HepG2 (cell line): ENCODE data around the gene SYNJ2. TPM values are rescaled to one million over a fixed set of nuclear protein-coding genes. Genes with fewer than 3 reads are reported as not detected.

Experiments used
- ATAC-seq: fragments of 200-7000 bp; cut with Tn5 transposase; 3 replicates; pipeline ENCODE4 v1.9.1; 2020; ENCODE audit warnings: mild to moderate bottlenecking, moderate library complexity
- BruUV-seq: library from RNA; stranded (reverse); fragments of 400-500 nt; replicated peaks from 2 replicates; lab custom pipeline; 2021; lab: Mats Ljungman, UMichigan
- CTCF ChIA-PET: fragments of 300-600 bp; formaldehyde crosslinking; extraction: SDS; loops from one replicate; lab custom pipeline; 2021; ENCODE audit warnings: low total read pairs, inconsistent platforms, low intra/inter-chr PET ratio; lab: Yijun Ruan, JAX
- POLR2A ChIA-PET: fragments of 350-600 bp; sonication (Branson Sonifier 250); formaldehyde crosslinking; loops from one replicate; lab custom pipeline; 2020; ENCODE audit warnings: antibody characterized with exemption, inconsistent platforms; lab: Yijun Ruan, JAX
- DNase-seq: peaks from one replicate; pipeline ENCODE4 v3.0.0-alpha.2; 2015; ENCODE audit warnings: low spot score
- FAIRE-seq: peaks from 3 replicates; lab custom pipeline; 2011; peaks lifted over from hg19 to GRCh38; lab: Jason Lieb, UNC
- H2AFZ ChIP-seq: one replicate; pipeline ENCODE4 v1.6.1; 2011; ENCODE audit warnings: low read length, inconsistent platforms
- H3K27ac ChIP-seq: fragments of 300-600 bp; 3 replicates; pipeline ENCODE4 v1.8.0; 2011; ENCODE audit warnings: mixed run types, mild to moderate bottlenecking, mixed read lengths, low read length, inconsistent platforms; ENCODE audit not compliant: insufficient read depth; ENCODE audit errors: extremely low read length
- H3K27me3 ChIP-seq, 2 experiments: fragments of 200-600 bp in 1 of 2; 2 replicates in 1 of 2; 3 replicates in 1 of 2; pipeline versions ENCODE4 v1.6.0 to v1.8.0; 2011; ENCODE audit warnings: low read length in 2 of 2, mild to moderate bottlenecking in 2 of 2, moderate library complexity in 2 of 2, inconsistent platforms in 1 of 2; ENCODE audit not compliant: insufficient read depth in 2 of 2, control insufficient read depth in 1 of 2
- H3K36me3 ChIP-seq, 2 experiments: fragments of 200-600 bp in 1 of 2; replicated peaks in 1 of 2; 2 replicates in 1 of 2; 3 replicates in 1 of 2; pipeline versions ENCODE4 v1.5.1 to v1.8.0; 2011; ENCODE audit warnings: low read length in 2 of 2, inconsistent platforms in 1 of 2; ENCODE audit not compliant: insufficient read depth in 2 of 2, control insufficient read depth in 1 of 2
- H3K4me1 ChIP-seq: 2 replicates; pipeline ENCODE4 v1.5.1; 2012; ENCODE audit warnings: low read length, inconsistent platforms; ENCODE audit not compliant: insufficient read depth
- H3K4me2 ChIP-seq: 2 replicates; pipeline ENCODE4 v1.6.0; 2011; ENCODE audit warnings: low read depth, low read length, inconsistent platforms
- H3K4me3 ChIP-seq, 3 experiments: fragments of 200-600 bp in 1 of 3; sonication (generic), shearing (Covaris generic) in 1 of 3; replicated peaks in 1 of 3; 2 replicates each; pipeline ENCODE4 v1.5.1; 2011 to 2016; ENCODE audit warnings: low read length in 3 of 3, inconsistent platforms in 2 of 3, low read depth in 2 of 3, mild to moderate bottlenecking in 2 of 3, control low read depth in 1 of 3, mixed read lengths in 1 of 3; ENCODE audit not compliant: insufficient read depth in 1 of 3
- H3K79me2 ChIP-seq: one replicate; pipeline ENCODE4 v1.6.1; 2011; ENCODE audit warnings: low read length, inconsistent platforms; ENCODE audit not compliant: insufficient read depth
- H3K9ac ChIP-seq: 2 replicates; pipeline ENCODE4 v1.6.0; 2011; ENCODE audit warnings: mild to moderate bottlenecking, low read depth, low read length, inconsistent platforms; ENCODE audit not compliant: insufficient read depth
- H3K9me3 ChIP-seq: 2 replicates; pipeline ENCODE4 v1.5.1; 2012; ENCODE audit warnings: mild to moderate bottlenecking, low read length
- H4K20me1 ChIP-seq: 2 replicates; pipeline ENCODE4 v1.6.0; 2011; ENCODE audit warnings: inconsistent platforms, mild to moderate bottlenecking, low read length, moderate library complexity; ENCODE audit not compliant: insufficient read depth
- IKZF4 ChIP-seq: sonication (generic); formaldehyde crosslinking; IDR thresholded peaks from 2 replicates; pipeline ENCODE4 v1.5.1; 2020; ENCODE audit warnings: borderline replicate concordance, mild to moderate bottlenecking, low read depth, missing genetic modification reagents; ENCODE audit errors: not compliant biosample characterization
- JUND ChIP-seq: sonication (generic); formaldehyde crosslinking; IDR thresholded peaks from 2 replicates; pipeline ENCODE4 v1.8.0; 2022; ENCODE audit warnings: mild to moderate bottlenecking, missing genetic modification reagents
- MAZ ChIP-seq, 2 experiments: sonication (generic) in 1 of 2; formaldehyde crosslinking in 1 of 2; IDR thresholded peaks; 2 replicates each; pipeline versions ENCODE4 v1.5.0 to v1.6.1; 2012 to 2020; ENCODE audit warnings: low read depth in 2 of 2, mild to moderate bottlenecking in 2 of 2, borderline replicate concordance in 1 of 2, improper control_type of control experiment in 1 of 2, low read length in 1 of 2, missing genetic modification reagents in 1 of 2, moderate library complexity in 1 of 2
- NFRKB ChIP-seq: fragments of 450-650 bp; IDR thresholded peaks from 2 replicates; pipeline ENCODE4 v1.6.1; 2017
- NR2F2 ChIP-seq: IDR thresholded peaks from 2 replicates; pipeline ENCODE4 v1.6.1; 2012; ENCODE audit warnings: low read depth, inconsistent platforms, borderline replicate concordance
- PREB ChIP-seq: sonication (generic); formaldehyde crosslinking; IDR thresholded peaks from 2 replicates; pipeline ENCODE4 v1.4.0; 2020; ENCODE audit warnings: missing genetic modification reagents
- RFX1 ChIP-seq: fragments of 450-650 bp; IDR thresholded peaks from 2 replicates; pipeline ENCODE4 v1.6.1; 2017
- RNF219 ChIP-seq: sonication (generic); formaldehyde crosslinking; IDR thresholded peaks from 2 replicates; pipeline ENCODE4 v1.5.0; 2020; ENCODE audit warnings: mild to moderate bottlenecking, missing genetic modification reagents
- ZBTB49 ChIP-seq: sonication (generic); formaldehyde crosslinking; IDR thresholded peaks from 2 replicates; pipeline ENCODE4 v1.4.0; 2020; ENCODE audit warnings: missing genetic modification reagents, borderline replicate concordance
- ZMYM2 ChIP-seq: sonication (generic); formaldehyde crosslinking; IDR thresholded peaks from 2 replicates; pipeline ENCODE4 v1.8.0; 2022; ENCODE audit warnings: mild to moderate bottlenecking, missing genetic modification reagents
- ZNF773 ChIP-seq: sonication (generic); formaldehyde crosslinking; IDR thresholded peaks from 2 replicates; pipeline ENCODE4 v1.4.0; 2020; ENCODE audit warnings: missing genetic modification reagents, borderline replicate concordance
- WGBS: methylation state at CpG from one replicate; pipeline ENCODE4 v1.1.6; 2017; ENCODE audit warnings: low lambda C conversion rate; 5-methylcytosine and 5-hydroxymethylcytosine counted together
- in situ Hi-C: cut with HindIII; loops from 2 replicates; pipeline ENCODE4 v1.10.0; 2017; ENCODE audit warnings: low pct_unique_long_range_greater_than_20kb; ENCODE audit not compliant: extremely low pct_ligation_motif_present
- intact Hi-C: fragments of 100-400 bp; cut with micrococcal nuclease; formaldehyde crosslinking; loops from one replicate; pipeline ENCODE4 v1.10.0; 2022; ENCODE audit not compliant: unreplicated experiment
- polyA plus RNA-seq, 8 experiments: library from polyadenylated mRNA; depleted of rRNA in 3 of 8; stranded (reverse) in 7 of 8; unstranded in 1 of 8; fragments of >200 nt; fragmentation: Illumina TruSeq in 4 of 8; extraction: Trizol in 4 of 8; gene quantifications; 2 replicates each; pipeline versions ENCODE4 v1.2.1 to v1.2.3, GENCODE V29; 2011 to 2016; ENCODE audit warnings: low read depth in 4 of 8, missing spikeins in 1 of 8, mixed read lengths in 1 of 8; ENCODE audit not compliant: insufficient read depth in 1 of 8
- total RNA-seq, 5 experiments: library from RNA; depleted of rRNA; stranded (reverse); fragments of >200 nt; fragmentation: Illumina TruSeq; extraction: Trizol; gene quantifications; 2 replicates each; pipeline ENCODE4 v1.2.3, GENCODE V29; 2016; ENCODE audit warnings: low read depth in 1 of 5
- TF ChIP-seq, protein P1 (sequence below): sonication (generic); formaldehyde crosslinking; IDR thresholded peaks from 2 replicates; pipeline ENCODE4 v1.4.0; 2020; ENCODE audit warnings: mild to moderate bottlenecking, missing genetic modification reagents
- TF ChIP-seq, protein P2 (sequence below): IDR thresholded peaks from 2 replicates; pipeline ENCODE4 v1.6.1; 2016; ENCODE audit warnings: missing compliant biosample characterization, missing genetic modification reagents, borderline replicate concordance
- TF ChIP-seq, protein P3 (sequence below): IDR thresholded peaks from 2 replicates; pipeline ENCODE4 v1.6.1; 2016; ENCODE audit warnings: low read depth, borderline replicate concordance

The SYNJ2 gene
- total and polyA plus RNA-seq, 2 of the 13 experiments (the other 11 are each of a cell fraction or from before 2014, with no cell fraction given), result 39.1 to 57.6 TPM

GRCh38 chr6:157961153-157961831 lies 20.4 kb upstream of the SYNJ2 start:
- no TSS peak for BruUV-seq
- no peak overlapping the region for H3K4me3 ChIP-seq
- no peak overlapping the region for H3K27ac ChIP-seq
- no peaks in the 10 kb centered on the region for H4K20me1 ChIP-seq
- ATAC-seq (no peak), DNase-seq (no peak), FAIRE-seq (no peak)
- no peak overlapping the region for H2AFZ ChIP-seq
- intact Hi-C loops (no loop called here), in situ Hi-C loops (no loop called here)
- ChIA-PET POLR2A (no interaction called here), CTCF (no interaction called here)
- peaks cover 23% of the 10 kb centered on the region for H3K4me1 ChIP-seq
- H3K36me3 ChIP-seq, result no peaks in the 10 kb centered on the region
- H3K9me3 ChIP-seq, result peaks cover 21% of the 10 kb centered on the region
- H3K9ac ChIP-seq, result no peak overlapping the region
- H3K27me3 ChIP-seq, result no peaks in the 10 kb centered on the region
- TF ChIP-seq ZMYM2 (CRISPR knock-in tag) (no peak), ZBTB49 (CRISPR knock-in tag) (no peak), ZNF773 (CRISPR knock-in tag) (no peak), IKZF4 (no peak), RNF219 (CRISPR knock-in tag) (no peak), PREB (CRISPR knock-in tag) (no peak), JUND (CRISPR knock-in tag) (no peak), RFX1 (no peak), NR2F2 (no peak), MAZ (IDR thresholded peaks at IDR 0.05; ENCODE audit: borderline replicate concordance, low read depth, low read length) (no peak), MAZ (CRISPR knock-in tag; IDR thresholded peaks at IDR 0.05; ENCODE audit: low read depth) (no peak), NFRKB (no peak)
- TF ChIP-seq, protein P1, sequence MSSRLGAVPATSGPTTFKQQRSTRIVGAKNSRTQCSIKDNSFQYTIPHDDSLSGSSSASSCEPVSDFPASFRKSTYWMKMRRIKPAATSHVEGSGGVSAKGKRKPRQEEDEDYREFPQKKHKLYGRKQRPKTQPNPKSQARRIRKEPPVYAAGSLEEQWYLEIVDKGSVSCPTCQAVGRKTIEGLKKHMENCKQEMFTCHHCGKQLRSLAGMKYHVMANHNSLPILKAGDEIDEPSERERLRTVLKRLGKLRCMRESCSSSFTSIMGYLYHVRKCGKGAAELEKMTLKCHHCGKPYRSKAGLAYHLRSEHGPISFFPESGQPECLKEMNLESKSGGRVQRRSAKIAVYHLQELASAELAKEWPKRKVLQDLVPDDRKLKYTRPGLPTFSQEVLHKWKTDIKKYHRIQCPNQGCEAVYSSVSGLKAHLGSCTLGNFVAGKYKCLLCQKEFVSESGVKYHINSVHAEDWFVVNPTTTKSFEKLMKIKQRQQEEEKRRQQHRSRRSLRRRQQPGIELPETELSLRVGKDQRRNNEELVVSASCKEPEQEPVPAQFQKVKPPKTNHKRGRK, result no peak
- TF ChIP-seq, protein P2, sequence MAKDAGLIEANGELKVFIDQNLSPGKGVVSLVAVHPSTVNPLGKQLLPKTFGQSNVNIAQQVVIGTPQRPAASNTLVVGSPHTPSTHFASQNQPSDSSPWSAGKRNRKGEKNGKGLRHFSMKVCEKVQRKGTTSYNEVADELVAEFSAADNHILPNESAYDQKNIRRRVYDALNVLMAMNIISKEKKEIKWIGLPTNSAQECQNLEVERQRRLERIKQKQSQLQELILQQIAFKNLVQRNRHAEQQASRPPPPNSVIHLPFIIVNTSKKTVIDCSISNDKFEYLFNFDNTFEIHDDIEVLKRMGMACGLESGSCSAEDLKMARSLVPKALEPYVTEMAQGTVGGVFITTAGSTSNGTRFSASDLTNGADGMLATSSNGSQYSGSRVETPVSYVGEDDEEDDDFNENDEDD (CRISPR knock-in tag), result no peak
- TF ChIP-seq, protein P3, sequence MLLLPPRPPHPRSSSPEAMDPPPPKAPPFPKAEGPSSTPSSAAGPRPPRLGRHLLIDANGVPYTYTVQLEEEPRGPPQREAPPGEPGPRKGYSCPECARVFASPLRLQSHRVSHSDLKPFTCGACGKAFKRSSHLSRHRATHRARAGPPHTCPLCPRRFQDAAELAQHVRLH, result no peak
- no peaks in the 10 kb centered on the region for H3K79me2 ChIP-seq
- no peak overlapping the region for H3K4me2 ChIP-seq
- WGBS, result 81% methylated on average over 5 of the region's 5 CpGs
